ENCODE data around the gene BARX1.
"Not testable (repeated sequence)": the region's sequence is repeated elsewhere in the genome, so short reads cannot be mapped to it uniquely, and the experiment has no call there.

DNA sequence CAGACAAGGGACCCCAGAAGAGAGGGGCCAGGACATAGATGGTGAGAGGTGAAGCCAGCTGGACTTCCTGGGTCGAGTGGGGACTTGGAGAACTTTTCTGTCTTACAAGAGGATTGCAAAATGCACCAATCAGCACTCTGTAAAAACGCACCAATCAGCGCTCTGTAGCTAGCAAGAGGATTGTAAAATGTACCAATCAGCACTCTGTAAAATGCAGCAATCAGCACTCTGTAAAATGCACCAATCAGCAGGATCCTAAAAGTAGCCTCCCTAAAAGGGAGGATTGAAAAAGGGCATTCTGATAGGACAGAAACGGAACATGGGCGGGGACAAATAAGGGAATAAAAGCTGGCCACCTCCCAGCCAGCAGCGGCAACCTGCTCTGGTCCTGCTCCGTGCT is 15.6 kb downstream of the BARX1 start:
- TF ChIP-seq POLR2A (IDR thresholded peaks at IDR 0.05), result not testable (repeated sequence)
- TF ChIP-seq, protein P1, sequence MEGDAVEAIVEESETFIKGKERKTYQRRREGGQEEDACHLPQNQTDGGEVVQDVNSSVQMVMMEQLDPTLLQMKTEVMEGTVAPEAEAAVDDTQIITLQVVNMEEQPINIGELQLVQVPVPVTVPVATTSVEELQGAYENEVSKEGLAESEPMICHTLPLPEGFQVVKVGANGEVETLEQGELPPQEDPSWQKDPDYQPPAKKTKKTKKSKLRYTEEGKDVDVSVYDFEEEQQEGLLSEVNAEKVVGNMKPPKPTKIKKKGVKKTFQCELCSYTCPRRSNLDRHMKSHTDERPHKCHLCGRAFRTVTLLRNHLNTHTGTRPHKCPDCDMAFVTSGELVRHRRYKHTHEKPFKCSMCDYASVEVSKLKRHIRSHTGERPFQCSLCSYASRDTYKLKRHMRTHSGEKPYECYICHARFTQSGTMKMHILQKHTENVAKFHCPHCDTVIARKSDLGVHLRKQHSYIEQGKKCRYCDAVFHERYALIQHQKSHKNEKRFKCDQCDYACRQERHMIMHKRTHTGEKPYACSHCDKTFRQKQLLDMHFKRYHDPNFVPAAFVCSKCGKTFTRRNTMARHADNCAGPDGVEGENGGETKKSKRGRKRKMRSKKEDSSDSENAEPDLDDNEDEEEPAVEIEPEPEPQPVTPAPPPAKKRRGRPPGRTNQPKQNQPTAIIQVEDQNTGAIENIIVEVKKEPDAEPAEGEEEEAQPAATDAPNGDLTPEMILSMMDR (IDR thresholded peaks at IDR 0.05), result not testable (repeated sequence)

Measured in vagina (tissue), 2 donors.